ENCODE results near the gene MIEF1. TPM values are rescaled to one million over a fixed set of nuclear protein-coding genes. Genes with fewer than 3 reads are reported as not detected.

The MIEF1 gene
- total and polyA plus RNA-seq, 2 experiments from 2014 or later: 20.6 to 26.2 TPM

DNA sequence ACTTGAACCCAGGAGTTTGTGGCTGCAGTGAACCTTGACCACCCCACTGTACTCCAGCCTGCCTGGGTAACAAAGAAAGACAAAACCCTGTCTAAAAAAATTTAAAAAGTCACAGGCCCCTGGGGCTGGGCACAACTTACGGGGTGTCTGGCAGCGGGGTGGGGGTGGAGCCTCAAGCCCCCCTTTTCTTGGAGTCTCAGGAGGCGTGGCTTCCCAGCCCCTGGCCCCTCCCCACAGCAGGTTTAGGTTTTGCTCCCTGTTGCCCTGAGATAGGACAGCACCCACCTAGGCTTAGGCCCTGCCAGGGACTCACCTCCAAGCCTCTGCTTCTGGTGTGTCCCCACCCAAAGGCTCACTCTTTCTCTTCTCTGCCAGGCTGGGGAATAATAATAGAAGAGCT is 22.8 kb upstream of the MIEF1 start:
- Histone ChIP-seq H3K4me3 (no peak overlapping the region), H3K9me2 (ENCODE audit: insufficient read depth) (no peaks in the 10 kb centered on the region), H3K4me2 (ENCODE audit: unreplicated experiment) (no peak overlapping the region), H3K9me3 (ENCODE audit: low read depth) (no peaks in the 10 kb centered on the region), H3K27me3 (replicated peaks; ENCODE audit: insufficient read depth) (no peaks in the 10 kb centered on the region), H3K27ac (no peak overlapping the region), H3K79me2 (ENCODE audit: insufficient read depth) (no peaks in the 10 kb centered on the region), H3K9ac (no peak overlapping the region), H3K4me1 (ENCODE audit: insufficient read depth) (peaks cover 7% of the 10 kb centered on the region; the same call in 1 of the 2 replicates), H4K20me1 (ENCODE audit: insufficient read depth) (no peaks in the 10 kb centered on the region), H2AFZ (no peak overlapping the region), H3K36me3 (ENCODE audit: low read depth) (no peaks in the 10 kb centered on the region), H3F3A (ENCODE audit: insufficient read depth) (no peaks in the 10 kb centered on the region)
- in situ Hi-C loops (cut with MboI): loop anchor here (25.0 kb wide), 1 partner anchor 108 kb away; no protein-coding TSS in a partner anchor
- 37 to 53% methylated on average over 2 to 3 of the region's 3 CpGs for WGBS, 2 experiments (ENCODE audit: low coverage in 1 of 2, low lambda C conversion rate in 2 of 2, missing lambda C conversion rate in 2 of 2)
- no peak for DNase-seq
- TF ChIP-seq EZH2phosphoT487 (IDR thresholded peaks at IDR 0.05; ENCODE audit: insufficient read depth, low read depth): no peak
- no peak for TF ChIP-seq EZH2 (IDR thresholded peaks at IDR 0.05; ENCODE audit: insufficient read depth, poor library complexity, severe bottlenecking)

DNA sequence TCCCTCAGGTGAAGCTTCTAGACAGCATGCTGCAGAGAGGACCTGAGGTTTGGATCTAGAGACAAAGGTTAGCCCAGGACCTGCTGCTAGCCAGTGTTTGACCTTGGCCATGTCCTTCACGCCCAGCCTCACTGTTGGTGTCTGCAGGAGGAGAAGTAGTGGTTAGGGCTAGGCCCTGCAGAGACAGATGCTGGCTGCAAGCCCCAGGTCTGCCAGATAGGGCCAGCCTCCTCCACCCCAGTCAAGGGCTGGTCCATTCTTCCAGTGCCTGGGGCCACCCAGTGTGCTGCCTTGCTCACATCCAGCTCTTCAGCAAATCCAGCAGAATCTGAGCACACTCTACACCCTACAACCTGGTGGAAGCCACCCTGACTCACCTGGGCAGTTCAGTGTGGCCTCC is 21.5 kb upstream of the MIEF1 start:
- Histone ChIP-seq H3F3A (ENCODE audit: insufficient read depth) (no peaks in the 10 kb centered on the region), H3K36me3 (ENCODE audit: low read depth) (no peaks in the 10 kb centered on the region), H3K27ac (no peak overlapping the region), H3K9me2 (ENCODE audit: insufficient read depth) (no peaks in the 10 kb centered on the region), H3K79me2 (ENCODE audit: insufficient read depth) (no peaks in the 10 kb centered on the region), H3K9ac (no peak overlapping the region), H4K20me1 (ENCODE audit: insufficient read depth) (no peaks in the 10 kb centered on the region), H3K4me3 (no peak overlapping the region), H3K4me1 (ENCODE audit: insufficient read depth) (no peaks in the 10 kb centered on the region), H2AFZ (no peak overlapping the region), H3K27me3 (replicated peaks; ENCODE audit: insufficient read depth) (no peaks in the 10 kb centered on the region), H3K4me2 (ENCODE audit: unreplicated experiment) (no peak overlapping the region), H3K9me3 (ENCODE audit: low read depth) (no peaks in the 10 kb centered on the region)
- WGBS, 2 experiments (ENCODE audit: low coverage in 1 of 2, low lambda C conversion rate in 2 of 2, missing lambda C conversion rate in 2 of 2): 21 to 58% methylated on average over 1 of the region's 1 CpG
- DNase-seq: no peak
- in situ Hi-C loops (cut with MboI): loop anchor here (25.0 kb wide), 1 partner anchor 107 kb away; no protein-coding TSS in a partner anchor
- TF ChIP-seq EZH2 (IDR thresholded peaks at IDR 0.05; ENCODE audit: insufficient read depth, poor library complexity, severe bottlenecking) (no peak), EZH2phosphoT487 (IDR thresholded peaks at IDR 0.05; ENCODE audit: insufficient read depth, low read depth) (no peak)

DNA sequence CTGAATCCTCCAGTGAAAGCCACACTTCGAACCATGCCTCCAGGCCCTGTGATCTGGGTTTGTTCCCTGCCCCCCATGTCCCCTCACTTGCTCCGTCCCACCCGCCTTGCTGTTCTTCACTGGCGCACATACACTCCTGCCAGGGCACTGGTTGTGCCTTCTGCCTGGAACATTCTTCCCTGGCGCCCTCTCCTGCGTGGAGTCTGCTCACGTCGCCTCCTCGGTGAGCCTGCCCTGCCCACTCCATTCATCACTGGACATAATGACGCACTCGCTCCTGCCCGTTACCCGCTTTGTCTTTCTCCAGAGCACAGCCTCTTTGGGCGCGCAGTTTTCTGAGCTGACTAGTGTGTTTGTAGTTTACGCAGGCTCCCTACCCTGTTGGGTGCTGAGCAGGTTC is 21.0 kb upstream of the MIEF1 start:
- Histone ChIP-seq H3K9me2 (ENCODE audit: insufficient read depth) (no peaks in the 10 kb centered on the region), H3K9me3 (ENCODE audit: low read depth) (no peaks in the 10 kb centered on the region), H3K79me2 (ENCODE audit: insufficient read depth) (no peaks in the 10 kb centered on the region), H3F3A (ENCODE audit: insufficient read depth) (no peaks in the 10 kb centered on the region), H3K4me3 (no peak overlapping the region), H3K27ac (no peak overlapping the region), H2AFZ (no peak overlapping the region), H3K4me2 (ENCODE audit: unreplicated experiment) (no peak overlapping the region), H3K36me3 (ENCODE audit: low read depth) (no peaks in the 10 kb centered on the region), H3K9ac (no peak overlapping the region), H4K20me1 (ENCODE audit: insufficient read depth) (no peaks in the 10 kb centered on the region), H3K27me3 (replicated peaks; ENCODE audit: insufficient read depth) (no peaks in the 10 kb centered on the region), H3K4me1 (ENCODE audit: insufficient read depth) (no peaks in the 10 kb centered on the region)
- no peak for TF ChIP-seq EZH2 (IDR thresholded peaks at IDR 0.05; ENCODE audit: insufficient read depth, poor library complexity, severe bottlenecking)
- no peak for TF ChIP-seq EZH2phosphoT487 (IDR thresholded peaks at IDR 0.05; ENCODE audit: insufficient read depth, low read depth)
- 82 to 84% methylated on average over 14 to 16 of the region's 16 CpGs for WGBS, 2 experiments (ENCODE audit: low coverage in 1 of 2, low lambda C conversion rate in 2 of 2, missing lambda C conversion rate in 2 of 2)
- DNase-seq: no peak
- in situ Hi-C loops (cut with MboI): loop anchor here (25.0 kb wide), 1 partner anchor 106 kb away; no protein-coding TSS in a partner anchor

DNA sequence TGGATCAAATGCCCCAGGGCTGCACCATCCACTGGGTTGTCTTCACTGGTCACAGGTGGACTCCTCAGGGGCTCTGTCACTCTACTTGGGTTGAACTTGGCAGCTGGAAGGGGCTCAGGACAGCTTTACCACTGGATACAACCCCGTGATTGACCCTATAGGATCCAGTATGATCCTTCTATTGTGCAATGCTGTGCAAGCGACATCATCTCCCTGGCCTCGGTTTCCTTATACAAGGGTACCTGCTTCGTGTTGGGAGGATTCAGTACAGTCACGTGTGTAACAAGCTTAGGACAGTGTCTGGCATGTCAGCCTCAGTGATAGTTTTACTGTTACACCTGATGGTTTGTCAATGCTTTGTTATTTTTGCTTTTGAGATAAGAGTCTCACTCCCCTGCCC is 20.5 kb upstream of the MIEF1 start:
- Histone ChIP-seq H3K36me3 (ENCODE audit: low read depth) (no peaks in the 10 kb centered on the region), H3K9ac (no peak overlapping the region), H2AFZ (no peak overlapping the region), H3K9me2 (ENCODE audit: insufficient read depth) (no peaks in the 10 kb centered on the region), H3K27ac (no peak overlapping the region), H3K4me1 (ENCODE audit: insufficient read depth) (no peaks in the 10 kb centered on the region), H3F3A (ENCODE audit: insufficient read depth) (no peaks in the 10 kb centered on the region), H4K20me1 (ENCODE audit: insufficient read depth) (no peaks in the 10 kb centered on the region), H3K9me3 (ENCODE audit: low read depth) (no peaks in the 10 kb centered on the region), H3K27me3 (replicated peaks; ENCODE audit: insufficient read depth) (no peaks in the 10 kb centered on the region), H3K79me2 (ENCODE audit: insufficient read depth) (no peaks in the 10 kb centered on the region), H3K4me3 (no peak overlapping the region), H3K4me2 (ENCODE audit: unreplicated experiment) (no peak overlapping the region)
- in situ Hi-C loops (cut with MboI): loop anchor here (25.0 kb wide), 1 partner anchor 106 kb away; no protein-coding TSS in a partner anchor
- 69 to 77% methylated on average over 5 of the region's 5 CpGs for WGBS, 2 experiments (ENCODE audit: low coverage in 1 of 2, low lambda C conversion rate in 2 of 2, missing lambda C conversion rate in 2 of 2)
- DNase-seq: no peak
- TF ChIP-seq EZH2 (IDR thresholded peaks at IDR 0.05; ENCODE audit: insufficient read depth, poor library complexity, severe bottlenecking) (no peak), EZH2phosphoT487 (IDR thresholded peaks at IDR 0.05; ENCODE audit: insufficient read depth, low read depth) (no peak)

Measured in GM23248 (cell line).